Measurements from ENCODE around the gene VARS2.
A peak's percentile ranks its signal among the peaks of the same experiment; 100 is the strongest.
"Not testable (repeated sequence)": the region's sequence is repeated elsewhere in the genome, so short reads cannot be mapped to it uniquely, and the experiment has no call there.

VARS2 gene

GRCh38 chr6:30914076-30914853 is at the start of gene VARS2:
Gene VARS2, plus strand, starts transcription at chr6:30914238. Its CDS starts 599 bp downstream, at chr6:30914837.
- H3K9ac ChIP-seq (ENCODE audit: low read depth, low read length): peak within 1 kb of the TSS; percentile 61
- H3K4me1 ChIP-seq (ENCODE audit: control insufficient read depth, insufficient read depth, low read length): peaks cover 5% of the 10 kb centered on the region
- peak within 1 kb of the TSS; percentile 79 for H3K4me3 ChIP-seq (ENCODE audit: low read depth, low read length)
- peaks cover 40% of the 10 kb centered on the region for H3K36me3 ChIP-seq (ENCODE audit: control insufficient read depth, insufficient read depth, low read length)
- no peaks in the 10 kb centered on the region for H3K9me3 ChIP-seq (ENCODE audit: control insufficient read depth, insufficient read depth, low read length)
- no peaks in the 10 kb centered on the region for H3K27me3 ChIP-seq (ENCODE audit: control insufficient read depth, insufficient read depth, low read length)

GRCh38 chr6:30864325-30864724 is 49.7 kb upstream of the VARS2 start:
- H3K36me3 ChIP-seq (ENCODE audit: control insufficient read depth, insufficient read depth, low read length): no peaks in the 10 kb centered on the region
- H3K4me1 ChIP-seq (ENCODE audit: control insufficient read depth, insufficient read depth, low read length): no peaks in the 10 kb centered on the region

GRCh38 chr6:30869241-30869749 is 44.7 kb upstream of the VARS2 start:
- H3K27me3 ChIP-seq (ENCODE audit: control insufficient read depth, insufficient read depth, low read length); H3K9ac ChIP-seq (ENCODE audit: low read depth, low read length); H3K36me3 ChIP-seq (ENCODE audit: control insufficient read depth, insufficient read depth, low read length); H3K4me3 ChIP-seq (ENCODE audit: low read depth, low read length); H3K4me1 ChIP-seq (ENCODE audit: control insufficient read depth, insufficient read depth, low read length): not testable (repeated sequence)
- H3K9me3 ChIP-seq (ENCODE audit: control insufficient read depth, insufficient read depth, low read length): peaks cover 18% of the 10 kb centered on the region

More at GRCh38 chr6:30864325-30864724, 49.7 kb upstream of the VARS2 start:
- Histone ChIP-seq H3K9me3 (ENCODE audit: control insufficient read depth, insufficient read depth, low read length) (peaks cover under 1% of the 10 kb centered on the region), H3K4me3 (ENCODE audit: low read depth, low read length) (no peak overlapping the region), H3K9ac (ENCODE audit: low read depth, low read length) (no peak overlapping the region), H3K27me3 (ENCODE audit: control insufficient read depth, insufficient read depth, low read length) (no peaks in the 10 kb centered on the region)

- H3K4me1 ChIP-seq (ENCODE audit: control insufficient read depth, insufficient read depth, low read length): no peaks in the 10 kb centered on the region
- peaks cover 18% of the 10 kb centered on the region for H3K9me3 ChIP-seq (ENCODE audit: control insufficient read depth, insufficient read depth, low read length)
- H3K27me3 ChIP-seq (ENCODE audit: control insufficient read depth, insufficient read depth, low read length): no peaks in the 10 kb centered on the region
- H3K9ac ChIP-seq (ENCODE audit: low read depth, low read length): no peak overlapping the region
- H3K36me3 ChIP-seq (ENCODE audit: control insufficient read depth, insufficient read depth, low read length): no peaks in the 10 kb centered on the region
- no peak overlapping the region for H3K4me3 ChIP-seq (ENCODE audit: low read depth, low read length)
Observed at GRCh38 chr6:30870546-30870945, 43.5 kb upstream of the VARS2 start.

GRCh38 chr6:30871592-30872183 is 42.4 kb upstream of the VARS2 start:
- Histone ChIP-seq H3K36me3 (ENCODE audit: control insufficient read depth, insufficient read depth, low read length) (no peaks in the 10 kb centered on the region), H3K9me3 (ENCODE audit: control insufficient read depth, insufficient read depth, low read length) (peaks cover 18% of the 10 kb centered on the region), H3K27me3 (ENCODE audit: control insufficient read depth, insufficient read depth, low read length) (no peaks in the 10 kb centered on the region), H3K4me1 (ENCODE audit: control insufficient read depth, insufficient read depth, low read length) (no peaks in the 10 kb centered on the region), H3K9ac (ENCODE audit: low read depth, low read length) (no peak overlapping the region), H3K4me3 (ENCODE audit: low read depth, low read length) (no peak overlapping the region)

GRCh38 chr6:30873137-30873640 is 40.8 kb upstream of the VARS2 start:
- H3K9ac ChIP-seq (ENCODE audit: low read depth, low read length): no peak overlapping the region
- H3K9me3 ChIP-seq (ENCODE audit: control insufficient read depth, insufficient read depth, low read length): peaks cover 18% of the 10 kb centered on the region
- H3K36me3 ChIP-seq (ENCODE audit: control insufficient read depth, insufficient read depth, low read length): no peaks in the 10 kb centered on the region
- H3K4me1 ChIP-seq (ENCODE audit: control insufficient read depth, insufficient read depth, low read length): peaks cover 2% of the 10 kb centered on the region
- no peaks in the 10 kb centered on the region for H3K27me3 ChIP-seq (ENCODE audit: control insufficient read depth, insufficient read depth, low read length)
- no peak overlapping the region for H3K4me3 ChIP-seq (ENCODE audit: low read depth, low read length)

- peaks cover 18% of the 10 kb centered on the region for H3K9me3 ChIP-seq (ENCODE audit: control insufficient read depth, insufficient read depth, low read length)
- not testable (repeated sequence) for H3K36me3 ChIP-seq (ENCODE audit: control insufficient read depth, insufficient read depth, low read length); H3K9ac ChIP-seq (ENCODE audit: low read depth, low read length); H3K27me3 ChIP-seq (ENCODE audit: control insufficient read depth, insufficient read depth, low read length); H3K4me1 ChIP-seq (ENCODE audit: control insufficient read depth, insufficient read depth, low read length); H3K4me3 ChIP-seq (ENCODE audit: low read depth, low read length)
Observed at GRCh38 chr6:30873795-30874194, 40.2 kb upstream of the VARS2 start.

GRCh38 chr6:30875244-30876038 is 38.6 kb upstream of the VARS2 start:
- peaks cover 11% of the 10 kb centered on the region for H3K9me3 ChIP-seq (ENCODE audit: control insufficient read depth, insufficient read depth, low read length)

GRCh38 chr6:30876039-30876730 is 37.9 kb upstream of the VARS2 start:
- Histone ChIP-seq H3K9me3 (ENCODE audit: control insufficient read depth, insufficient read depth, low read length) (peaks cover 5% of the 10 kb centered on the region), H3K9ac (ENCODE audit: low read depth, low read length) (no peak overlapping the region), H3K4me3 (ENCODE audit: low read depth, low read length) (no peak overlapping the region), H3K4me1 (ENCODE audit: control insufficient read depth, insufficient read depth, low read length) (peaks cover 9% of the 10 kb centered on the region), H3K27me3 (ENCODE audit: control insufficient read depth, insufficient read depth, low read length) (no peaks in the 10 kb centered on the region), H3K36me3 (ENCODE audit: control insufficient read depth, insufficient read depth, low read length) (no peaks in the 10 kb centered on the region)

More at GRCh38 chr6:30875244-30876038, 38.6 kb upstream of the VARS2 start:
- Histone ChIP-seq H3K27me3 (ENCODE audit: control insufficient read depth, insufficient read depth, low read length) (no peaks in the 10 kb centered on the region), H3K4me3 (ENCODE audit: low read depth, low read length) (no peak overlapping the region), H3K4me1 (ENCODE audit: control insufficient read depth, insufficient read depth, low read length) (peaks cover 8% of the 10 kb centered on the region), H3K36me3 (ENCODE audit: control insufficient read depth, insufficient read depth, low read length) (no peaks in the 10 kb centered on the region), H3K9ac (ENCODE audit: low read depth, low read length) (no peak overlapping the region)

GRCh38 chr6:30877419-30878262 is 36.4 kb upstream of the VARS2 start:
- peaks cover 23% of the 10 kb centered on the region for H3K4me1 ChIP-seq (ENCODE audit: control insufficient read depth, insufficient read depth, low read length)
- H3K36me3 ChIP-seq (ENCODE audit: control insufficient read depth, insufficient read depth, low read length): no peaks in the 10 kb centered on the region
- peaks cover 3% of the 10 kb centered on the region for H3K9me3 ChIP-seq (ENCODE audit: control insufficient read depth, insufficient read depth, low read length)
- H3K4me3 ChIP-seq (ENCODE audit: low read depth, low read length): no peak overlapping the region
- H3K9ac ChIP-seq (ENCODE audit: low read depth, low read length): no peak overlapping the region
- H3K27me3 ChIP-seq (ENCODE audit: control insufficient read depth, insufficient read depth, low read length): no peaks in the 10 kb centered on the region
